GM12874 (cell line): ENCODE results near the gene SEC14L3.

Source experiments
- TF ChIP-seq, protein P1 (sequence below): IDR thresholded peaks from 2 replicates; pipeline ENCODE4 v1.5.1; 2011; ENCODE audit warnings: low read depth, mild to moderate bottlenecking, control low read depth, low read length, moderate library complexity; ENCODE audit not compliant: insufficient read depth

Gene SEC14L3

DNA sequence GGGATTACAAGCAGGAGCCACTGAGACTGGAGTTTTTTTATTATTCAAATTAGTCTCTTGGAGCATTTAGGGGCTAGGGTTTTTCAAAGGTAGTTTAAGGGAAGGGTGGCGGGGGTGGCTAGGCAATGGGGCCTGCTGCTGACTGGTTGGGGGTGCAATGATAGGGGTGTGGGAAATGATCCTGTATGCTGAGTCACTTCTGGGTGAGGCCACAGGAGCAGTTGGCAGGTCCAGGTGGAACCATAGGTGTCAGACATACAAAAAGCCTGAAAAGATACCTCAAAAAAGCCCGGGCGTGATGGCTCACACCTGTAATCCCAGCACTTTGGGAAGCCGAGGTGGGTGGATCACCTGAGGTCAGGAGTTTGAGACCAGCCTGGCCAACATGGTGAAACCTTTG is 32.6 kb downstream of the SEC14L3 start:
- TF ChIP-seq, protein P1, sequence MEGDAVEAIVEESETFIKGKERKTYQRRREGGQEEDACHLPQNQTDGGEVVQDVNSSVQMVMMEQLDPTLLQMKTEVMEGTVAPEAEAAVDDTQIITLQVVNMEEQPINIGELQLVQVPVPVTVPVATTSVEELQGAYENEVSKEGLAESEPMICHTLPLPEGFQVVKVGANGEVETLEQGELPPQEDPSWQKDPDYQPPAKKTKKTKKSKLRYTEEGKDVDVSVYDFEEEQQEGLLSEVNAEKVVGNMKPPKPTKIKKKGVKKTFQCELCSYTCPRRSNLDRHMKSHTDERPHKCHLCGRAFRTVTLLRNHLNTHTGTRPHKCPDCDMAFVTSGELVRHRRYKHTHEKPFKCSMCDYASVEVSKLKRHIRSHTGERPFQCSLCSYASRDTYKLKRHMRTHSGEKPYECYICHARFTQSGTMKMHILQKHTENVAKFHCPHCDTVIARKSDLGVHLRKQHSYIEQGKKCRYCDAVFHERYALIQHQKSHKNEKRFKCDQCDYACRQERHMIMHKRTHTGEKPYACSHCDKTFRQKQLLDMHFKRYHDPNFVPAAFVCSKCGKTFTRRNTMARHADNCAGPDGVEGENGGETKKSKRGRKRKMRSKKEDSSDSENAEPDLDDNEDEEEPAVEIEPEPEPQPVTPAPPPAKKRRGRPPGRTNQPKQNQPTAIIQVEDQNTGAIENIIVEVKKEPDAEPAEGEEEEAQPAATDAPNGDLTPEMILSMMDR: no peak

DNA sequence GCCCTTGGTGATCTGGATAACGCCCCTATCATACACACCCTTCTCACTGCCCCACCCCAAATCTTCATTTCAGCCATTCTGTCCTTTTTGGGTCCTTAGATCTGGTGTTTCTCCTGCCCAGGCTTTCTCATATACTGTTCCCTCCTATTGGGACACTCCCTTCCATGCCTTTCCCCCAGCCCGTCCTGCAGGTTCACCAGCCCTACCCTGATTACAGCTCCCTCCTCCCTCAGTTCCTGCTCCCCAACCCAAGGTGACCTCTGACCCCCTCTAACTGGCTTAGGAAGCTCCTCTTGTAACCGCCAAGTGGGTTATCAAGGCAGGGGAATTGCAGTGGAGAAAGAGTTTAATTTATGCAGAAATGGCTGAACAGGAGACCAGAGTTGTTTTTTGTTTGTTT is 33.3 kb downstream of the SEC14L3 start:
- TF ChIP-seq, protein P1: no peak

DNA sequence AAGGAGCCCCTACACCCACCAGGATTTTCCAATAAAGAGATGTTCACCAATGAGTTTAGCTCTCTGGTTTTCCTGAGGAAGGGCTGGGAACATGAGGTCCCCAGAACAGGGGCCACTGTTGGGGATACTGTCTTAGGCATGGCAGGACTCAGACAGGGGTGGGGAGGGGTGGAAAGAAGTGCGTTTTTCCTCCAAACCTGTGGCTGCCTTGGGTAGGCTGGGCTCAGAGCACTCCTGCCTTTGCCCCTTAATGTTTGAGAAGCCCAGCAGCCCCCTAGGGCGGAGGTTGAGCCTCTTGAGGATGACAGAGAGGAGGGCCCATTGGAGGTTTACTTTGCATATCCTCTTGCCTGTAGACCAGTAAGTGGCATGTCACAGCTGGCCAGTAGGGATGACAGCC is 35.6 kb downstream of the SEC14L3 start:
- TF ChIP-seq, protein P1: no peak

DNA sequence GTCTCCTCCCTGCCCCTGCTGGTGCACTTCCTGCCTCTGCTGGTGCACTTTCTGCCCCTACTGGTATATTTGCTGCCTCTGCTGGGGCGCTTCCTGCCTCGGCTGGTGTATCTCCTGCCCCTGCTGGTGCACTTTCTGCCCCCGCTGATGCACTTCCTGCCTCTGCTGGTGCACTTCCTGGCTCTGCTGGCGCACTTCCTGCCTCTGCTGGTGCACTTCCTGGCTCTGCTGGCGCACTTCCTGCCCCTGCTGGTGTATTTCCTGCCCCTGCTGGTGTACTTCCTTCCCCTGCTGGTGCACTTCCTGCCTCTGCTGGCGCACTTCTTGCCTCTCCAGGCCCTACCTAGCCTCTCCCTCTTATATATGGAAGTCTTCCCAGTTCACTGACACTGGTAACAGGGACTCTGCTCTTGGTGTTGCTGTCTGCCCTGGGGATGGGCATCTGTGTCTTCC is 36.1 kb downstream of the SEC14L3 start:
- TF ChIP-seq, protein P1: no peak

DNA sequence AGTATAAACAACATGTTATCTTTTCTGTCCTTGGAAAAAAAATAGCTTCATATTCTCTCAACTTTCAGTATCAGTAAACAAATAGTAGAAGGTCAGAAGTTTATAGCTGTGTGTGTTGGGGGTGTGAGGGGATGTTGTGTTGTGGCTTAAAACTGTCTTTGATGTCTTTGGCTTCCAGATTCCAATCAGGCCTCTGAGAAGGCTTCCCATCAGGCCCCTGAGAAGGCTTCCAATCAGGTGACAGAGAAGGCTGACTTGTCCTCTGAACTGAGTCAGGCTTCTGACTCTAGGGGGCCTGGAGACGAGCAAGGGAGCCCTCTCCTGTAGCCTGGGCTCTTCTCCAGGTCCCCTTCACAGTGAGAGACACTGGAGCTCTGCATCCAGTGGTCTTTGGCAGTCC is 37.0 kb downstream of the SEC14L3 start:
- TF ChIP-seq, protein P1: no peak

DNA sequence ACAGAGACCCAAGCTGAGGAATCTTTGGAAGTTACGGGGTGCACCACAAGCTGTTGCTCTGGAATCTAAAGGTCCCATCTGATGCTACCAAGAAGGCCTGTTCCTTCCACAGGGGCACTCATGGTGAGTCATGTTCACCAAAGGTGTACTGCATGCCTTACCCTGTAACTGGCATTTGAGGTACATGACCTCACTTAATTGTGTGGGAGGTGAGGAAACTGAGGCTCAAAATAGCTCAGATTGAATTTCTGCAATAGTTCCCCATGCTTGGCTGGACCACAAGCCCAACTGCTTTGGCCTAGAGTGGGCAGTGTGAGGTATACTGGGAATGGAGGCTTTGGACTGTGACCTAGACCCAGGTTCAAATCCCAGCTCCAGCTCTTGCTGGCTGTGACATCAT is 38.0 kb downstream of the SEC14L3 start:
- TF ChIP-seq, protein P1: no peak

DNA sequence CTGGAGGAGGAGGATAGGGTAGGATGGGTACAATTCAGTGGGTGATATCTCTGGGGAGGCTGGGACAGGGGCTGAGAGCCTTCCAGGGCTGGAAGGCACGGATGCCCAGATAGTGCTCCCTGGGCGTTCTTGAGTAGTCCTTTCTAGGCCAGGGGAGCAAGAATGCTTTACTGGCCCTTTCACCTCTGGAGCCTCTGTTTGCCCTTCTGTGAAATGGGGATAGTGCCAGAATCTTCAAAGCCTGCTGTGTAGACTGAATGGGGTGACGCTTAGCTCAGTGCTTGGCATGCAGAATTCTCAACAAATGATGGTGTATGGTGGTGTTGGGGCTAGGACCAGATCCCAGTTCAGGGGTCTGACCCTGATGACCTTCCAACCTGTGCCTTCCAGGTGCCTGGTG is 38.6 kb downstream of the SEC14L3 start:
- TF ChIP-seq, protein P1: no peak

DNA sequence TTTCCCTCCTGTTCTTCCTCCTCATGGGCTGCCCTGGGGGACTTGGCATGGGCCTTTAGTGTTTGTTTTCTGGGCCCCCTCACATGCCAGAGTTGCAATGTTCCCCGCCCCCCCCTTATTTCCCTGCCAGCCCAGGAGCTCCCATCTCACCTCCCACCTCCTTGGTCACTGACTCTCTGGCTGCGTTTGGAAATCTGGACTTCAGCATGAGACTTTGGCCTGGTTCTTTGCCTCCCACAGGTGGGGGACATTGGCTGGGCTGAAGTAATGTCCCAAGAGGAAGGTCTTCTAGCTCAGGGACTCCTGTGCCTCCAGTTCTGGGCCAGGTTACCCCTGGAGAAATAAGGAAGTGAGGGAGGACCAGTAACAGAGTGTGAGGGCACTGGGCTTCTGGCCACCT is 39.3 kb downstream of the SEC14L3 start:
- TF ChIP-seq, protein P1: no peak
